HEK293T (cell line): ENCODE measurements around the gene PSMD2.

Source experiments
- HDGF ChIP-seq: fragments of 450-650 bp; IDR thresholded peaks from 2 replicates; pipeline ENCODE4 v1.6.1; 2017; ENCODE audit warnings: antibody characterized with exemption, borderline replicate concordance
- L3MBTL2 ChIP-seq: fragments of 450-650 bp; conservative IDR thresholded peaks from 2 replicates; pipeline ENCODE4 v1.6.1; 2016; ENCODE audit warnings: mild to moderate bottlenecking
- LEF1 ChIP-seq: fragments of 450-650 bp; IDR thresholded peaks from 2 replicates; pipeline ENCODE4 v1.6.1; 2017; ENCODE audit warnings: mild to moderate bottlenecking, borderline replicate concordance
- NFRKB ChIP-seq: fragments of 450-650 bp; IDR thresholded peaks from 2 replicates; pipeline ENCODE4 v1.6.1; 2016; ENCODE audit warnings: mild to moderate bottlenecking, moderate library complexity
- SP1 ChIP-seq: fragments of 450-650 bp; IDR thresholded peaks from 2 replicates; pipeline ENCODE4 v1.6.1; 2017
- TARDBP ChIP-seq: fragments of 450-650 bp; IDR thresholded peaks from 2 replicates; pipeline ENCODE4 v1.6.1; 2016

GRCh38 chr3:184317201-184317600 is 18.2 kb downstream of the PSMD2 start:
- no peak for TF ChIP-seq TARDBP
- TF ChIP-seq L3MBTL2: no peak
- no peak for TF ChIP-seq LEF1
- TF ChIP-seq NFRKB: no peak
- no peak for TF ChIP-seq SP1
- no peak for TF ChIP-seq HDGF
